HG02798 (cell line): ENCODE data around the gene SDCBP2.

Experiments used
- ATAC-seq: cut with Tn5 transposase; IDR thresholded peaks from one replicate; pipeline ENCODE4 v1.9.1; 2021; ENCODE audit warnings: mild to moderate bottlenecking; ENCODE audit not compliant: unreplicated experiment, poor library complexity

Gene SDCBP2

GRCh38 chr20:1280195-1281102 is 48.5 kb downstream of the SDCBP2 start:
- ATAC-seq: no peak

- no peak for ATAC-seq
These were observed 49.9 kb downstream of the SDCBP2 start for GRCh38 chr20:1278993-1279392.

DNA sequence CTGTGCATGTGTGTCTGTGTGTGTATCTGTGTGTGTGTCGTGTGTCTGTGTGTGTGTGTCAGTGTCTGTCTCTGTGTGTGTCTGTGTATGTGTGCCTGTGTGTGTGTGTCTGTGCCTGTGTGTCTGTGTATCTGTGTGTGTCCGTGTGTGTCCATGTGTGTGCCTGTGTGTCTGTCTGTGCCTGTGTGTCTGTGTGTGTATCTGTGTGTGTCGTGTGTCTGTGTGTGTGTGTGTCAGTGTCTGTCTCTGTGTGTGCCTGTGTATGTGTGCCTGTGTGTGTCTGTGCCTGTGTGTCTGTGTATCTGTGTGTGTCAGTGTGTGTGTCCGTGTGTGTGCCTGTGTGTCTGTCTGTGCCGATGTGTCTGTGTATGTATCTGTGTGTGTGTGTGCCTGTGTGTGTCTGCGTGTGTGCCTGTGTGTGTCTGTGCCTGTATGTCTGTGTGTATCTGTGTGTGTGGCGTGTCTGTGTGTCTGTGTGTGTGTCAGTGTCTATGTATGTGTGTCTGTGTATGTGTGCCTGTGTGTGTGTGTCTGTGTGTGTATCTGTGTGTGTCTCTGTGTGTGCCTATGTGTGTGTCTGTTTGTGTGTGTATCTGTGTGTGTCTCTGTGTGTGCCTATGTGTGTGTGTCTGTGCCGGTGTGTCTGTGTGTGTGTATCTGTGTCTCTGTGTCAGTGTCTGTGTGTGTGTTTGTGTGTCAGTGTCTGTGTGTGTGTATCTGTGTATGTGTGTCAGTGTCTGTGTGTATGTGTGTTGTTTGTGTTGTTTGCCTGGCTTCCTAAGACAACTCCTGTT is 51.2 kb downstream of the SDCBP2 start:
- no peak for ATAC-seq

- no peak for ATAC-seq
These were observed 53.0 kb downstream of the SDCBP2 start for GRCh38 chr20:1275919-1276318.

DNA sequence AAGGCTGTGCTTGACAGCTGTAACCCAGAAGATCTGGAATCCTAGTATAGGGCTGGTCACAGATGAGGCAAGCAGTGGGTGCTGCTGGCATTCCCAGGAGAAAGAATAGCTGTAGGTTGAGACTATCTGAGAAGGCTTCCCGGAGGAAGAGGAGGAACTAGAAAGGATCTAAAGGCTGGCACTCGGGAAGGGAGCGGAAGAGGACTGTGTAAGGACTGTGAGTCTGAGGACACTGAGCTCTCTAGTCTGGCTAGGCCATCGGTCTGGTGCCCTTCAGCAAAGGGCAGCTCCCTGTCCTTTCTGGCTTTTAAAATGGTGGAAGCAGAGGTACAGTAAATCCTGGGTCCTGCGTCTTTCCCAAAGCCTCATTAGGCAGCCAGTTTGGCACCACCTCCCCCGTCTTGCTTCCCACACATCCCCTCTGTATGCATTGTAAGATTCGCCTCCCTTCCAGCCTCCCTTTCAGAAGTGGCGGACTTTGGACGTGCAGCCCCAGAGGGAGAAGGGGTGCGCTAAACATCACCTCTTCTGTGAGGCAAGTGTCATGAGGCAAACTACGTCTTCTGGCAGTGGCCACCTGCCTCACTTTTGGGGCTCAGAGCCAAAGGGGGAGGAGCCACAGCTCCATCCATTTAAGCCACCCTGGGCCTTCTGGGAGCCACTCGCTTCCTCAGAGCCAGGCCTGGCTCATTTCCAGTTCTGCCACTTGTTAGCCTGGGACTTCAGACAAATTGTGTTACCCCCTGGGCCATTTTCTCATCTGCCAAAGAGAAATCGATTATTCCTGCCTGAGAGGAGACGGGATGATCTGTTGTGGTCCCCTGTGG is 54.2 kb downstream of the SDCBP2 start:
- no peak for ATAC-seq

- no peak for ATAC-seq
These were observed 55.6 kb downstream of the SDCBP2 start for GRCh38 chr20:1273366-1273765.

DNA sequence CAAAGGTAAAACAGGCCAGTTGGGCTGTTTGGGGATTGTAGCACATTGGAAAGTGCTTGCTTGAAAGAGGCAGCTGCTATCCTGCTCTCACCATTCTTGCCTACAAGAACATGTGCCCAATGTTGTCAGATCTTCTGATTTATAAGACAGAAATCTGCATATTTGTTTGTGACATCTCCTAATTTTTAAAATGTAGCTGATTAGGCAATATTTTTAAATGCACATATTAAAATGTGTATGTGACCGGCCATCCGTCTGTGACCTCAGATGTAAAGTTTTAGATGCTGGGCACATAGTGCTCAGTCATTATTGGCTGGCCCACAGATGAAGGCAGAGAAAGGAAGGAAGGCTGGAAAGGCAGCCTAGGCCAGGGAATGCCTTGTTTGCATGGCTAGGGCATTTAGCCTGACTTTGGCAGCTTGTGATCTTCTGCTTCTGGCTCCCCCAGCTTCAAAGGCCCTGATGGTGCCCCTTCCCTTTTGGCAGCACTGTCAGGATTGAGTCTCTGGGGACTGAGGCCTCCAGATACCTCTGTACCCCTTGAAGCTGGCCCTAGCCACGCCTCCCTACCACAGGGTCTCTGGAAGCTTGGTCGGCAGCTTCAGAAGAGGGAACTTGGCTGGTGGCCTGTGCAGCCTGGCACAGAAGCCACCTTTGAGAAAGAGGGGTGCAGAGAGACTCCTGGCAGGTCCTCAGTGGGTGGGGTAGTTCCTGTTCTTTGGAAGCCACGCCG is 56.4 kb downstream of the SDCBP2 start:
- ATAC-seq: no peak

DNA sequence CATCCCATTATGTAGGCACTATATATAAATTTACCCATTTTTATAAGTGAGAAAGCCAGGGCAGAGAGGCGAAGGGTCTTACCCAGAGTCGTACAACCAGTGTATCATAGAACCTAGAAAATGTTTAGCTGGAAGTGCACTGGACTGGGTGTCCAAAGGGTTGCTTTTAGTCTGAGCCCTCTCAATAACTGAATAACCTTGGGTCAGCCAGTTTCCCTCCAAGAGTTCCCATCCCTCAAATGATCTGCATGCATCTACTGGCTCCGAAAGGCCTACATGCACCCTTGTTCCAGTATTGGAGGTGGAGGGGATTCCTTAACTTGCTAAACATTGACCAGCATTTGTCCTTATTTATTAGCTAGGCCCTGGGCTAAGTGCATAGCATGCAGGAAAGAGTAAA is 59.1 kb downstream of the SDCBP2 start:
- no peak for ATAC-seq

DNA sequence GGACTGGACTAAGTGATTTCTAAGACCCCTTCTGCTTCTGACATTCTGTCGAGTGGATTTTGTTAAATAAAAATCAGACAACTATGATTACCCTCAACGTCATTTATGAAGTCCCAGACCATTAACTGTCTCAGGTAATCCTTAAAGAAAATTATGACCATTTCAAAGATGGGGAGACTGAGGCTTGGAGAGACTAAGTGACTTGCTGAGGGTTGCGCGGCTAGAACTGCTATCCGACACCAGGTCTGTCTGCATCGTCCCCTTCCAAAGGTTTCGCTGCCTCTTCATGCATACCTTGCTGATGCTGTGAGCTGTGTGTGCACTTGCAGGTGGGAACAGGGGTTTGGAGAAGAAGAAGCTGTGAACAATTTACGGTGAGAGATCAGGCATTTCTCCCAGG is 59.7 kb downstream of the SDCBP2 start:
- ATAC-seq: no peak

- ATAC-seq: no peak
These were observed 61.0 kb downstream of the SDCBP2 start for GRCh38 chr20:1267809-1268374.

DNA sequence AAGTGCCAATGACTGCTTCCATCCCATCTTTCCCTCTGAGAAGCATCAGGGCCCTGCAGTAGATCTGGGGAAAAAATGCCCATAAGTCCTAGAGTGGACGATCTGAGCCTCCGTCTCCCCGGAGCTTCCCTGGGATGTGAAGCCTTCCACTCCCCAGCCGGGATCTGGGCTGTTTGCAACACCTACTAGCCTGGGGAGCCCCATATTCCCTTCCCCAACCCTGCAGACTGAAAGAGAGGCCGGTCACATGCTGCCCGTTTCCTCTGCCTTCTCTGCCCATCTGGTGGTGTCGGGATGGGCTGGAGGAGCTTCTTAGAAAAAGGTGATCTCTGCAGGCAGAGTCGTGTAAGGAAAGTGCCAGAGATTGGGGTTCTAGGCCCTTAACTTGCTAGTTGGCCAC is 61.8 kb downstream of the SDCBP2 start:
- ATAC-seq: no peak

- peak; percentile 61 for ATAC-seq
These were observed 62.6 kb downstream of the SDCBP2 start, which contains the start of gene SNPH for GRCh38 chr20:1266167-1266973. Gene SNPH, plus strand, starts transcription at chr20:1266294. Its CDS starts 29,946 bp downstream, at chr20:1296240.

GRCh38 chr20:1265916-1266166 is 63.1 kb downstream of the SDCBP2 start:
- no peak for ATAC-seq

DNA sequence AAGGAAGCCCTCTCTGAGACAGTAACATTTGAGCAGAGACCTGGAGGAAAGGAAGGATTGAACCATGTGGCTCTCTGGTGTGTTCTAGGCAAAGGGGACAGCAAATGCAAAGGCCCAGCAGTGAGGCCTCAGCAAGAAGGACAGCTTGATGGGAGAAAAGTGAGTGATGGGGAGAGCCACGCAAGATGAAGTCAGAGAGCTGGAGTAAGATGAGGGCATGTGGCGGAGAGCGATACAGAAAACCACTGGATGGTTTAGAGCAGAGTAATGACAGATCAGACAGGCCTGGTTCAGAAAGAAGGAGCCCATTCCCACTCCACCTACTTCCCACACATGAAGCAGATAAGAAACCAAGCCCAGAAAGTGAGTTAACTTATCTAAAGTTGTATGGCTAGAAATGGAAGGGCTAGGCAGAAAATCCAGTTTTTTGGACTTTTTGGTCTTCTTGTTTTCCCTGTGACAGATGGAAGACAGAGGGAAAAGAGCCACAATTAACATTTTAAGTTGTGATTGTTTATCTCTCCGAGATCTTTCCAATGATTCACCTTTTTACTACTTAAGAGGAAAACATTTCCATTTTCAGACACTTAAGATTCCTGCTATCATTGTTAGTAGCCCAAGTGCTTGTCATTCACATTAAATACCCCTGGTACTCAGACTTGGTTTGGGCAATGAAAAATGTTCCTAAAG is 63.6 kb downstream of the SDCBP2 start:
- ATAC-seq: no peak

GRCh38 chr20:1264727-1265126 is 64.2 kb downstream of the SDCBP2 start:
- no peak for ATAC-seq

DNA sequence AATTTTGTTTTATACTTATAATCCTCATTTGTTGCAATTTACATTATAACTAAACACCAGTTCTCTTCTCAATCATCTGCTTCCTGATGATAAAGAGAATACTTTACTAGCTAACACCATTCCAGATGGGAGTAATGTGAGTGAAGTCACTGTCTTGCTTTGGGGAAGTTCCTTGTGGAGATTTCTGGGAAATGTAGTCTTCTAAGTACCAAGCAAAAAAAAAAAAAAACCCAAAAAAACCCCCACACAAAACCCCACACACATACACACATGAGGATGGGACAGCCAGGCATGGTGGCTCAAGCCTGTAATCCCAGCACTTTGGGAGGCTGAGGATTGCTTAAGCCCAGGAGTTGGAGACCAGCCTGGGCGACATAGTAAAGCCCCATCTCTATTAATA is 65.1 kb downstream of the SDCBP2 start:
- ATAC-seq: no peak
